ENCODE data around the gene UQCC3.
A peak's percentile ranks its signal among the peaks of the same experiment; 100 is the strongest.
"Not testable (repeated sequence)": the region's sequence is repeated elsewhere in the genome, so short reads cannot be mapped to it uniquely, and the experiment has no call there.

The UQCC3 gene, protein sequence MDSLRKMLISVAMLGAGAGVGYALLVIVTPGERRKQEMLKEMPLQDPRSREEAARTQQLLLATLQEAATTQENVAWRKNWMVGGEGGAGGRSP

GRCh38 chr11:62671608-62672389, at the start of gene UQCC3, which contains the start of gene LBHD1:
TSS of gene UQCC3 (plus strand) at chr11:62671673. CDS start at chr11:62671746, 73 bp downstream.
TSS of gene LBHD1 (minus strand) at chr11:62672267. CDS start at chr11:62670031, 2,236 bp downstream.
- DNase-seq, result peak; percentile 46 to 89

- DNase-seq, result no peak
Observed at GRCh38 chr11:62622476-62623089, 48.9 kb upstream of the UQCC3 start.

DNA sequence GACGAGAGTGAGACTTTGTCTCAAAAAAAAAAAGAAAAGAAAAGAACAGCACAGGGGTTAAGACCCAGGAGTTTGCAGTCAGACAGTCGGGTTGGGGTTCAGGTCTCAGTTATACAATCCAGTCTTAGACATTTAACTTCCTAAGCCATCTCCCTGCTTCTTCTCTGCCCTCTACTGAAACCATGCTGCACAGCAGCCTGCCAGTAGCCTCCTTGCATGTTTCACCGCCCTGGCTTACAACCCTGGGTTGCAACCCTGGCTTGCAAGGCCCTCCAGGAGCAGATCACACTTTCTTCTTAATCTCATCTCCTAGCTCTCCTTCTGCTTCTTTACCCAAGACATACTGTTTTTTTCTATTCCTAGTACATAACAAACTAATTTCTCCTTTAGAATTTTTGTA, 43.8 kb upstream of the UQCC3 start:
- DNase-seq, result no peak

DNA sequence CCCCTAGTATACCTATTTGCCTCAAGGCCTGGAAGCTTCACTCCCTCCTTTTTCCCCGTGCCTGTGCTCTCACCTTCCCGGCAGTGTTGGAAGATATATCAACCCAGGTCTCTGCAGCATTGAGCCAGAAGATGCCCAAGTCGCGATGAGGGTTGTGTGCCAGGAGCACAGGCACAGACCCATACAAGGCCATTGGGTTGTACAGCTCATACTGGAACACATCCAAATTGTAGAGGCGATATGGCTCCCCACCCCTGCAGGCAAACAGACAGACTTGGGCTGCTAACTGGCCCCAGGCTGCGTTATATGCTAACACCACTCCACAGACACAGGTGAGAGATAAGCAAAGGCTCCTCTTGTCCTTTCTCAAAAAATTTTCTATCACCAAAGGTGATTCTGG, 39.0 kb upstream of the UQCC3 start:
- DNase-seq, result no peak

DNA sequence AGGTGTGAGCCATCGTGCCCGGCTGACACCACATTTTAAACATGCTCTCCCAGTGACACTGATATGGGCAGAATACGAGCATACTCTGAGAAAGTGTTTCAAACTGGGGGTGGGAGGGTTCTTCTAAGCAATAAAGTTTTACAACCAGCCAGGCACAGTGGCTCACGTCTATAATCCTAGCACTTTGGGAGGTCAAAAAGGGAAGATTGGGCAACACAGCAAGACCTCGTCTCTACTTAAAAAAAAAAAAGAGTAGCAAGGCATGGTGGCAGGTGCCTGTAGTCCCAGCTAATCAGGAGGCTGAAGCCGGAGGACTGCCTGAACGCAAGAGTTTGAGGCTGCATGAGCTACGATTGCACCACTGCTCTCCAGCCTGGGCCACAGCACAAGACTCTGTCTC, 27.3 kb upstream of the UQCC3 start:
- DNase-seq, result no peak

DNA sequence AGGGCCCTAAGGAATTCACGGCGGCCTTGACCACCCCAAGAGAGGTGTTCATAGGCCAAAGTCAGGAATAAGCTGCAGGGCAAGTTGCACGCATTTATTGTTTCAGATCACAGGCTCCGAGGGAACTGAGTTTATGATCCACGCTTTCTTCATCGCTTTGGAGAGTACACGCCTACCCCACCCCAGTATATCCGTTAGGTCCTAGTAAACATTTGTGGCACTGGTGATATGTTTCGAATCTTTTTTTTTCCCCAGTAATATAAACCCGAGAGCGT, 25.9 kb upstream of the UQCC3 start:
- no peak for DNase-seq

GRCh38 chr11:62645946-62646824, 25.3 kb upstream of the UQCC3 start, which contains the start of gene GANAB:
TSS of gene GANAB (minus strand) at chr11:62646613. CDS start at chr11:62646599, 14 bp downstream.
- DNase-seq, result peak; percentile 69 to 91

GRCh38 chr11:62646825-62647608, 24.5 kb upstream of the UQCC3 start:
- DNase-seq, result no peak

- no peak for DNase-seq
Observed at GRCh38 chr11:62647609-62648005, 23.9 kb upstream of the UQCC3 start.

DNA sequence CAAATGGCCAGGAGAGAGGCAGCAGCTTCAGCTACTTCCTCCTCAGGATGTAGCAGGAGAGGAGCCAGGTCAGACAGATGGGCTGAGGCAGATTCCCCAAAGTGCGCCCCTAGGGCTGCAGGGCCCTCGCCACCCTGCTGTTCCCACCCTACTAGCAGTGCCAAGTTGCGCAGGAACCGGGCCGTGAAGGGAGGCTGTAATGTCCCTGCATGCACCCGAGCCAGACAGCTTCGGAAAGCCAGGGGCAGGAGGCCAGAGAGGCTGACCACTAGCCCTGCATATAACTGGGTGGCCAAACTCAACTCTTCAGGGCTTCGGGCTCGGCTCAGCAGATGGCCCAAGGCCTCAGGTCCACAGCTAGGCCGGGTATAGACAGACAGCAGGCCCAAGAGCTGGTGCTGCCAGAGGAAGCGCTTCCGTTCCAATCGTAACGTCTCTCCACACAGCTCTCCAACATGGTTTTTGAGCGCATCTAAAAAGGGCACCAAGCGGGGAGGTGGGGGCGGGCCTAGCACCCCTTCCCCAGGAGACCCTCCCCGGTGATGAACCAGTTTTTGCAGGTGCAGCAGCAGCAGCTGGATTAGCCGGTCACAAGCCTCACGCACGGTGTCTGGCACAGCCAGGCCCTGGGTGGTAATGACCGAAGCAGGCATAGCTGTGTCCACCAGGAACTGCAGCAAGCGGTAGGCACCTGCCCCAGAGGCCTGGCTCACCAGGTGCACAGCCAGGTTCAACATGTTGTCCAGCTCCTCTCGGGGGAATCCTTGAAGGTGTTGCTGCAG, 23.1 kb upstream of the UQCC3 start:
- no peak for DNase-seq

- DNase-seq, result no peak
Observed at GRCh38 chr11:62648967-62649364, 22.5 kb upstream of the UQCC3 start.

- DNase-seq, result no peak
Observed at GRCh38 chr11:62649486-62649885, 22.0 kb upstream of the UQCC3 start.

DNA sequence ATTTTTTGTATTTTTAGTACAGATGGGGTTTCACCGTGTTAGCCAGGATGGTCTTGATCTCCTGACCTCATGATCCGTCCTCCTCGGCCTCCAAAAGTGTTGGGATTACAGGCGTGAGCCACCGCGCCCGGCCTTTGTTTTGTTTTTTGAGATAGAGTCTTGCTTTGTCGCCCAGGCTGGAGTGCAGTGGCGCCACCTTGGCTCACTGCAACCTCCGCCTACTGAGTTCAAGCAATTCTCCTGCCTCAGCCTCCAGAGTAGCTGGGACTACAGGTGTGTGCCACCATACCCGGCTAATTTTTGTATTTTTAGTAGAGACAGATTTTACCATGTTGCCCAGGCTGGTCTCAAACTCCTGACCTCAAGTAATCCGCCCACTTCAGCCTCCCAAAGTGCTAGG, 21.2 kb upstream of the UQCC3 start:
- not testable (repeated sequence) for DNase-seq

- no peak for DNase-seq
Observed at GRCh38 chr11:62652161-62653006, 19.1 kb upstream of the UQCC3 start.

DNA sequence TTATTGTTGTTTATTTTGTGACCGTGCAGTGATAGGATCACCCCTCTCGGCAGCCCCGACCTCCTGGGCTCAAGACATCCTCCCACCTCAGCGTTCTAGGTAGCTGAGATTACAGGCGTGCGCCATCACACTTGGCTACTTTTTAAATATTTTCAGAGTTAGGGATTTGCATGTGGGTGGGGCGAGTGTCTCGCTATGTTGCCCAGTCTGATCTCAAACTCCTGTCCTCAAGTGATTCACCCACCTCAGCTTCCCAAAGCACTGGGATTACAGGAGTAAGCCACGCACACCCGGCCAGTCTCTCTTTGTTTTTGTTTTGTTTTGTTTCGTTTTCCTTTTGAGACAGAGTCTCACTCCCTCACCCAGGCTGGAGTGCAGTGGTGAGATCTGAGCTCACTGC, 17.2 kb upstream of the UQCC3 start:
- no peak for DNase-seq

DNA sequence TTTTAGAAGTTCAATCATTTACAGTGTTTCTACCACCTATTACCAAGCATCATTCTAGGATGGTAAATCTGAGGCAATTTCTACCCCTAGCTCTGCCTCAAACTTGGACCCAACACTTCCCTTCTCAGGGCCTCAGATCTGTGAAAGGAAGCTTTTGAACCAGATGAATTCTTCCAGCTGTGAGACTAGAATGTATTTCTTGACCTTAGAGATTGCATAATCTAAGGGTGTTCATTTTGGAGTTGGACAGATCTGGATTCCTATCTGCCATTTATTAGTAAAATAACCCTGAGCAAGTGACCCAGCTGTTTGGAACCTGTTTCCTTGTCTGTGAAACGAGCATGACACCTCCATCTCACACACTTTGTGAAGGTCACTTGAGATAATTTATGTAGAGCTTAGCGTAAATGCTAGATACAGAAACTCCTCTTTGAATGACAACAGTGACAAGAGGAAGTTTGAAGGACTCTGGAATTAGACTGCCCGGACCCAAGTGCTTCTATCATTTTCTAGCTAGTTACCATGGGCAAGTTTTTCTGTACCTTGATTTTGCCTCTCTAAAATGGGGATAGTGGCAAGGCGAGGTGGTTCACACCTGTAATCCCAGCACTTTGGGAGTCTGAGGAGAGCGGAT, 14.6 kb upstream of the UQCC3 start:
- no peak for DNase-seq

- DNase-seq, result no peak
Observed at GRCh38 chr11:62664405-62665074, 6.9 kb upstream of the UQCC3 start.

GRCh38 chr11:62665075-62665598, 6.3 kb upstream of the UQCC3 start, which contains the start of the genes C11orf98 and CSKMT:
TSS of gene C11orf98 (minus strand) at chr11:62665210. CDS start at chr11:62665169, 41 bp downstream.
TSS of gene CSKMT (plus strand) at chr11:62665312. CDS start at chr11:62665880, 568 bp downstream.
- peak; percentile 51 to 75 for DNase-seq

Measured in cerebellar nuclear complex (tissue), 1 donor.